Globus pallidus (tissue), 1 donor: ENCODE data around the gene PPP1R12C.
A peak's percentile ranks its signal among the peaks of the same experiment; 100 is the strongest.
"Not testable (repeated sequence)": the region's sequence is repeated elsewhere in the genome, so short reads cannot be mapped to it uniquely, and the experiment has no call there.

Experiments used
- DNase-seq: peaks from one replicate; pipeline ENCODE4 v3.0.0-alpha.2; 2015; ENCODE audit warnings: low spot score

Gene PPP1R12C

GRCh38 chr19:55071129-55071502 lies 46.3 kb downstream of the PPP1R12C start:
- DNase-seq = no peak

- DNase-seq = no peak
These were observed 46.8 kb downstream of the PPP1R12C start for GRCh38 chr19:55070466-55071128.

GRCh38 chr19:55069865-55070197 lies 47.6 kb downstream of the PPP1R12C start:
- DNase-seq = no peak

GRCh38 chr19:55068950-55069864 lies 48.2 kb downstream of the PPP1R12C start:
- no peak for DNase-seq

- DNase-seq = no peak
These were observed 49.6 kb downstream of the PPP1R12C start for GRCh38 chr19:55067869-55068268.

- no peak for DNase-seq
These were observed 51.2 kb downstream of the PPP1R12C start for GRCh38 chr19:55066107-55066709.

GRCh38 chr19:55065516-55065915 lies 51.9 kb downstream of the PPP1R12C start:
- not testable (repeated sequence) for DNase-seq

- no peak for DNase-seq
These were observed 54.0 kb downstream of the PPP1R12C start for GRCh38 chr19:55063492-55063843.

- DNase-seq = peak; percentile 73
These were observed 54.5 kb downstream of the PPP1R12C start, which contains the start of gene RDH13 for GRCh38 chr19:55062735-55063491. Gene RDH13 (minus strand): TSS chr19:55063148. CDS start chr19:55063032, 116 bp downstream.

GRCh38 chr19:55060287-55060686 lies 57.1 kb downstream of the PPP1R12C start:
- DNase-seq = not testable (repeated sequence)

GRCh38 chr19:55058781-55059610 lies 58.4 kb downstream of the PPP1R12C start:
- no peak for DNase-seq

GRCh38 chr19:55056827-55057226 lies 60.6 kb downstream of the PPP1R12C start:
- no peak for DNase-seq

GRCh38 chr19:55053735-55054134 lies 63.7 kb downstream of the PPP1R12C start:
- DNase-seq = no peak

- DNase-seq = no peak
These were observed 66.5 kb downstream of the PPP1R12C start for GRCh38 chr19:55050749-55051532.

- no peak for DNase-seq
These were observed 69.0 kb downstream of the PPP1R12C start for GRCh38 chr19:55048446-55048845.

GRCh38 chr19:55047951-55048350 lies 69.5 kb downstream of the PPP1R12C start:
- DNase-seq = no peak

GRCh38 chr19:55046975-55047622 lies 70.3 kb downstream of the PPP1R12C start:
- DNase-seq = no peak

GRCh38 chr19:55044771-55045716 lies 72.4 kb downstream of the PPP1R12C start:
- DNase-seq = no peak

GRCh38 chr19:55044286-55044685 lies 73.2 kb downstream of the PPP1R12C start:
- no peak for DNase-seq
